NT2/D1 (cell line): Measurements from ENCODE around the gene PGK2.

Experiments
- SUZ12 ChIP-seq: IDR thresholded peaks from 2 replicates; pipeline ENCODE4 v1.6.1; 2011; ENCODE audit not compliant: insufficient read length, insufficient read depth; ENCODE audit errors: extremely low read depth
- YY1 ChIP-seq: IDR thresholded peaks from 2 replicates; pipeline ENCODE4 v1.6.1; 2011; ENCODE audit not compliant: insufficient read length, insufficient read depth

DNA sequence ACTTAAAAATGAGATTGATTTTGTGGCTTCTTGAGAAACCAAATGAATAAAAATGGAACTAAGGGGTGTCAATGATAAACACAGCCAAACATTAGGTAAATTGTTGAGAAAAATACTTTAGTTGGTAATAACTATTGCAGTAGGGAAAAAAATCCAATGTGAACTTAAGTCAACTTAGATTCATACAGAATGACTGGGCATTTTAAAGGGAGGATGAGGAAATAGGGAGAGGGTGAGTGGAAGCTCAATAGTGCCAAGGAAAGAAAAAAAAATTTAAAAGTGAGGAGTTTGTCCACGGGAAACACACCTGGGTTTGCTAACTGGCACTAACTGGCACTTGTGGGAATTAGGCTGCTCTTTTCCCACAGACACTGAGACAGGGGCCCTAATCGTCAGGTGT lies 26.2 kb upstream of the PGK2 start:
- TF ChIP-seq YY1 (no peak), SUZ12 (no peak)
